ENCODE results near the gene SLC35F4.

Gene SLC35F4

DNA sequence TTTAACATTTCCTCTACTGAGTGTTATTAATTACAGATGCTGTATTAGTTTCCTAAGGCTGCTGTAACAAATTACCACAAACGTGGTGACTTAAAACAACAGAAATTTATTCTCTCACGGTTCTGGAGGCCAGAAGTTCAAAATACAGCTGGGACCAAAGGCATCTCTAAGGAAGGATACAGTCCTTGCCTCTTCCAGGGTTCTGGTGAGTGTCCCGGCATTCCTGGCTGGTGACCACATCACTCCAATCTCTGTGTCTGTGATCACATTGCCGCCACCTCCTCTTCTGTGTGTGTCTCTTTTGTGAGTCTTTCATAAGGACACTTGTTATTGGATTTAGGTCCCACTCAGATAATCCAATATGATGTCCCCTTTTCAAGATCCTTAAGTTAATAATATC is 287.1 kb downstream of the SLC35F4 start:
- Histone ChIP-seq H3K27ac (replicated peaks) (no peak overlapping the region), H3K27me3 (ENCODE audit: insufficient read depth, poor library complexity, severe bottlenecking) (no peaks in the 10 kb centered on the region), H3K4me3 (replicated peaks; ENCODE audit: insufficient read depth, low read length) (no peak overlapping the region)
- TF ChIP-seq SPI1 (IDR thresholded peaks at IDR 0.05; ENCODE audit: borderline replicate concordance, low read depth) (no peak), POLR2AphosphoS5 (IDR thresholded peaks at IDR 0.05; ENCODE audit: low read depth) (no peak), GABPA (IDR thresholded peaks at IDR 0.05; ENCODE audit: low read depth) (no peak), CTCF (IDR thresholded peaks at IDR 0.05; ENCODE audit: insufficient read depth, low read length) (no peak)
- TF ChIP-seq, protein P1, sequence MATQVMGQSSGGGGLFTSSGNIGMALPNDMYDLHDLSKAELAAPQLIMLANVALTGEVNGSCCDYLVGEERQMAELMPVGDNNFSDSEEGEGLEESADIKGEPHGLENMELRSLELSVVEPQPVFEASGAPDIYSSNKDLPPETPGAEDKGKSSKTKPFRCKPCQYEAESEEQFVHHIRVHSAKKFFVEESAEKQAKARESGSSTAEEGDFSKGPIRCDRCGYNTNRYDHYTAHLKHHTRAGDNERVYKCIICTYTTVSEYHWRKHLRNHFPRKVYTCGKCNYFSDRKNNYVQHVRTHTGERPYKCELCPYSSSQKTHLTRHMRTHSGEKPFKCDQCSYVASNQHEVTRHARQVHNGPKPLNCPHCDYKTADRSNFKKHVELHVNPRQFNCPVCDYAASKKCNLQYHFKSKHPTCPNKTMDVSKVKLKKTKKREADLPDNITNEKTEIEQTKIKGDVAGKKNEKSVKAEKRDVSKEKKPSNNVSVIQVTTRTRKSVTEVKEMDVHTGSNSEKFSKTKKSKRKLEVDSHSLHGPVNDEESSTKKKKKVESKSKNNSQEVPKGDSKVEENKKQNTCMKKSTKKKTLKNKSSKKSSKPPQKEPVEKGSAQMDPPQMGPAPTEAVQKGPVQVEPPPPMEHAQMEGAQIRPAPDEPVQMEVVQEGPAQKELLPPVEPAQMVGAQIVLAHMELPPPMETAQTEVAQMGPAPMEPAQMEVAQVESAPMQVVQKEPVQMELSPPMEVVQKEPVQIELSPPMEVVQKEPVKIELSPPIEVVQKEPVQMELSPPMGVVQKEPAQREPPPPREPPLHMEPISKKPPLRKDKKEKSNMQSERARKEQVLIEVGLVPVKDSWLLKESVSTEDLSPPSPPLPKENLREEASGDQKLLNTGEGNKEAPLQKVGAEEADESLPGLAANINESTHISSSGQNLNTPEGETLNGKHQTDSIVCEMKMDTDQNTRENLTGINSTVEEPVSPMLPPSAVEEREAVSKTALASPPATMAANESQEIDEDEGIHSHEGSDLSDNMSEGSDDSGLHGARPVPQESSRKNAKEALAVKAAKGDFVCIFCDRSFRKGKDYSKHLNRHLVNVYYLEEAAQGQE (IDR thresholded peaks at IDR 0.05; ENCODE audit: insufficient replicate concordance, low read depth), result no peak
- DNase-seq (ENCODE audit: low read depth in 1 of 2, low spot score in 1 of 2), result no peak

DNA sequence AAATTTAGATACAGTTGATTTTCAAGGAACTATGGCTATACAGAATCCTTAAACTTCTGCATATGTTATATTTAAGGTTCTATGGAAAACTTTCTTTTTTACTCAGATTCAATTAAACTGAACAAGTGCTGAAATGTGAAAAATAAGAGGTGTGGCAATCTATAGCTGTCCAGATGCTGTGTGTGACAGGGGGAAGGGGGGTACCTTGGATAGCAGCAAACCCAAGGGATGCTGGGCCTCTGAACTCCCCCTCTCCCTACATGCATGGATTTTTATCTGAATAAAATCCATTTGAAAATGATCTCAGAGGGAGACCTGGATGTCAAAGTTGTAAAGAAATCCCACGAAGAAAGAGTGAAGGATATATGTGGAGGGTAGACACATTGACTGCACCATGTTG is 289.4 kb downstream of the SLC35F4 start:
- no peak for DNase-seq (ENCODE audit: low read depth in 1 of 2, low spot score in 1 of 2)
- no peak for TF ChIP-seq SPI1 (IDR thresholded peaks at IDR 0.05; ENCODE audit: borderline replicate concordance, low read depth)
- TF ChIP-seq, protein P1 (IDR thresholded peaks at IDR 0.05; ENCODE audit: insufficient replicate concordance, low read depth), result peak; percentile 68
- Histone ChIP-seq H3K27me3 (ENCODE audit: insufficient read depth, poor library complexity, severe bottlenecking) (peaks cover 5% of the 10 kb centered on the region), H3K4me3 (replicated peaks; ENCODE audit: insufficient read depth, low read length) (no peak overlapping the region), H3K27ac (replicated peaks) (no peak overlapping the region)

DNA sequence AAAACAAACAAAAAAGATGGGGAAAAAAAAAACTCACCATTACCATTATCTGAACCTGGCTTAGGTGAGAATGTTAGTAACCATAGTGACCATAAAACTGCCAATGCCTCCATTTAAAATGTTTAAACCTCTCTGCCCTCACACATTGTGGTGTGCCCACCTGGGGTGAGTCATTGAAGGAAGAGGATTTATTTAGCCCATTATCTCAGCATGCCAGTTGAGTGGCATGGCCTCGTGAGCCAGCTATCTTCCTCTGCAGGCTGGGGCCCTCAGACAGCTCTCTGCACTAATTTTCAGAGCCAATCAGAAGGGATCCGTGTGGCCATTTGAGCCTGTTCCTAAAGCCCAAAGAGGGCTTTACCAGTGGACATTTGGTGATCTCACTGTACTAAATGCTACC is 290.4 kb downstream of the SLC35F4 start:
- no peak for DNase-seq (ENCODE audit: low read depth in 1 of 2, low spot score in 1 of 2)
- Histone ChIP-seq H3K27me3 (ENCODE audit: insufficient read depth, poor library complexity, severe bottlenecking) (peaks cover 8% of the 10 kb centered on the region), H3K27ac (replicated peaks) (no peak overlapping the region), H3K4me3 (replicated peaks; ENCODE audit: insufficient read depth, low read length) (no peak overlapping the region)
- TF ChIP-seq SPI1 (IDR thresholded peaks at IDR 0.05; ENCODE audit: borderline replicate concordance, low read depth), result no peak
- TF ChIP-seq, protein P1 (IDR thresholded peaks at IDR 0.05; ENCODE audit: insufficient replicate concordance, low read depth), result no peak
- no peak for TF ChIP-seq POLR2AphosphoS5 (IDR thresholded peaks at IDR 0.05; ENCODE audit: low read depth)
- TF ChIP-seq GABPA (IDR thresholded peaks at IDR 0.05; ENCODE audit: low read depth), result no peak
- no peak for TF ChIP-seq CTCF (IDR thresholded peaks at IDR 0.05; ENCODE audit: insufficient read depth, low read length)
